BJ (cell line): ENCODE data around the gene DHX38. TPM values are rescaled to one million over a fixed set of nuclear protein-coding genes. Genes with fewer than 3 reads are reported as not detected.
"Not testable (repeated sequence)": the region's sequence is repeated elsewhere in the genome, so short reads cannot be mapped to it uniquely, and the experiment has no call there.

ENCODE experiments used
- CTCF ChIA-PET: fragments of 350-600 bp; formaldehyde crosslinking; extraction: SDS; loops from one replicate; lab custom pipeline; 2021; ENCODE audit warnings: antibody characterized with exemption, inconsistent platforms; lab: Yijun Ruan, JAX
- POLR2A ChIA-PET: fragments of 300-600 bp; sonication (Branson Sonifier 250); formaldehyde crosslinking; extraction: SDS; loops from one replicate; lab custom pipeline; 2021; ENCODE audit warnings: antibody characterized with exemption; lab: Charles Lee
- DNase-seq: peaks from one replicate; pipeline ENCODE4 v3.0.0-alpha.2; 2011; ENCODE audit warnings: low read depth
- H3K27me3 ChIP-seq: 2 replicates; pipeline ENCODE4 v1.6.0; 2011; ENCODE audit warnings: low read length; ENCODE audit not compliant: control insufficient read depth, insufficient read depth
- H3K36me3 ChIP-seq: 2 replicates; pipeline ENCODE4 v1.5.1; 2011; ENCODE audit warnings: low read length; ENCODE audit not compliant: control insufficient read depth, insufficient read depth
- H3K4me3 ChIP-seq: 2 replicates; pipeline ENCODE4 v1.5.1; 2011; ENCODE audit warnings: low read depth, mild to moderate bottlenecking, control low read depth, low read length
- CTCF ChIP-seq: IDR thresholded peaks from 2 replicates; pipeline ENCODE4 v1.5.1; 2011; ENCODE audit warnings: low read depth, mild to moderate bottlenecking, control low read depth, inconsistent platforms, low read length, moderate library complexity; ENCODE audit not compliant: insufficient read depth
- polyA plus RNA-seq: library from polyadenylated mRNA; depleted of rRNA; stranded (reverse); fragments of >200 nt; gene quantifications from 2 replicates; pipeline ENCODE4 v1.2.3, GENCODE V29; 2011

Gene DHX38
- polyA plus RNA-seq, 1 experiment, result 37.6 TPM

- DNase-seq, result no peak
- ChIA-PET POLR2A (no interaction called here), CTCF (interaction anchor here (0.6 kb wide), 1 partner anchor 402 kb away, joined by 4 read pairs; no protein-coding TSS in a partner anchor)
- H3K4me3 ChIP-seq, result no peak overlapping the region
- no peaks in the 10 kb centered on the region for H3K36me3 ChIP-seq
- TF ChIP-seq CTCF, result no peak
- H3K27me3 ChIP-seq, result no peaks in the 10 kb centered on the region
Measured at GRCh38 chr16:72064361-72064894, 29.2 kb upstream of the DHX38 start.

- POLR2A ChIA-PET, result no interaction called here
- peak; percentile 71 for TF ChIP-seq CTCF
- CTCF ChIA-PET, result interaction anchor here (0.8 to 2.1 kb wide), 10 partner anchors 11 to 1888 kb away, joined by 3 to 10 read pairs (median 4); partner anchors contain the start of genes DHX38, HP and TXNL4B
- no peak overlapping the region for H3K4me3 ChIP-seq
- no peaks in the 10 kb centered on the region for H3K27me3 ChIP-seq
- no peak for DNase-seq
- H3K36me3 ChIP-seq, result no peaks in the 10 kb centered on the region
Measured at GRCh38 chr16:72066747-72067146, 26.9 kb upstream of the DHX38 start.

GRCh38 chr16:72068930-72069329, 24.7 kb upstream of the DHX38 start:
- no peak for TF ChIP-seq CTCF
- Histone ChIP-seq H3K4me3 (no peak overlapping the region), H3K36me3 (no peaks in the 10 kb centered on the region), H3K27me3 (no peaks in the 10 kb centered on the region)
- DNase-seq, result no peak
- ChIA-PET CTCF (interaction anchor here (0.9 kb wide), 1 partner anchor 20 kb away, joined by 3 read pairs; no protein-coding TSS in a partner anchor), POLR2A (no interaction called here)

- POLR2A ChIA-PET, result no interaction called here
- TF ChIP-seq CTCF, result no peak
- CTCF ChIA-PET, result interaction anchor here (1.1 kb wide), 1 partner anchor 15 kb away, joined by 3 read pairs; no protein-coding TSS in a partner anchor
Measured at GRCh38 chr16:72072514-72073342, 20.9 kb upstream of the DHX38 start.

GRCh38 chr16:72073560-72074230, 20.0 kb upstream of the DHX38 start:
- POLR2A ChIA-PET, result no interaction called here
- no peak for TF ChIP-seq CTCF
- CTCF ChIA-PET, result interaction anchor here (0.8 kb wide), 1 partner anchor 1961 kb away, joined by 3 read pairs; no protein-coding TSS in a partner anchor
- Histone ChIP-seq H3K4me3 (no peak overlapping the region), H3K36me3 (no peaks in the 10 kb centered on the region), H3K27me3 (no peaks in the 10 kb centered on the region)
- no peak for DNase-seq

More at GRCh38 chr16:72072514-72073342, 20.9 kb upstream of the DHX38 start:
- Histone ChIP-seq H3K27me3 (no peaks in the 10 kb centered on the region), H3K36me3 (no peaks in the 10 kb centered on the region), H3K4me3 (no peak overlapping the region)
- DNase-seq, result no peak

GRCh38 chr16:72075067-72075466, 18.6 kb upstream of the DHX38 start:
- DNase-seq, H3K36me3 ChIP-seq, H3K27me3 ChIP-seq, CTCF ChIA-PET, H3K4me3 ChIP-seq, POLR2A ChIA-PET: not testable (repeated sequence)

- H3K27me3 ChIP-seq, H3K36me3 ChIP-seq, POLR2A ChIA-PET, DNase-seq, H3K4me3 ChIP-seq: not testable (repeated sequence)
- CTCF ChIA-PET, result interaction anchor here (1.5 kb wide), 1 partner anchor 10 kb away, joined by 5 read pairs; no protein-coding TSS in a partner anchor
Measured at GRCh38 chr16:72076991-72077706, 16.5 kb upstream of the DHX38 start.
